GM12878 (cell line): ENCODE data around the gene KLHDC8A. TPM values are rescaled to one million over a fixed set of nuclear protein-coding genes. Genes with fewer than 3 reads are reported as not detected.

Experiments used
- ATAC-seq: fragments of 200-7000 bp; cut with Tn5 transposase; 3 replicates; pipeline ENCODE4 v1.9.1; 2020; ENCODE audit warnings: mild to moderate bottlenecking, moderate library complexity
- BruUV-seq: library from RNA; stranded (reverse); fragments of 400-500 nt; replicated peaks from 2 replicates; lab custom pipeline; 2021; lab: Mats Ljungman, UMichigan
- CTCF ChIA-PET: fragments of 300-600 bp; sonication (Branson Sonifier 250); formaldehyde crosslinking; extraction: SDS; loops from one replicate; lab custom pipeline; 2021; ENCODE audit warnings: inconsistent platforms; lab: Yijun Ruan, JAX
- POLR2A ChIA-PET: fragments of 350-600 bp; formaldehyde crosslinking; extraction: SDS; loops from one replicate; lab custom pipeline; 2021; ENCODE audit warnings: inconsistent platforms; lab: Charles Lee
- RAD21 ChIA-PET: fragments of 300-600 bp; sonication (Branson Sonifier 250); formaldehyde crosslinking; loops from one replicate; lab custom pipeline; 2023; ENCODE audit warnings: antibody characterized with exemption; ENCODE audit not compliant: unreplicated experiment; lab: Charles Lee
- SMC1A ChIA-PET: fragments of 300-600 bp; sonication (Branson Sonifier 250); formaldehyde crosslinking; loops from one replicate; lab custom pipeline; 2023; ENCODE audit not compliant: unreplicated experiment, uncharacterized antibody; lab: Charles Lee
- DNase-seq: peaks from one replicate; pipeline ENCODE4 v3.0.0-alpha.2; 2011; ENCODE audit warnings: low read depth, low spot score
- FAIRE-seq: peaks from 3 replicates; lab custom pipeline; 2011; peaks lifted over from hg19 to GRCh38; lab: Jason Lieb, UNC
- H2AFZ ChIP-seq: 2 replicates; pipeline ENCODE4 v1.6.0; 2011; ENCODE audit warnings: low read depth, low read length, control low read depth; ENCODE audit not compliant: control insufficient read depth
- H3K27ac ChIP-seq: 2 replicates; pipeline ENCODE4 v1.5.1; 2011; ENCODE audit warnings: control low read depth; ENCODE audit not compliant: control insufficient read depth, insufficient read depth
- H3K27me3 ChIP-seq, 2 experiments: replicated peaks in 1 of 2; 2 replicates each; pipeline versions ENCODE4 v1.6.0 to v1.6.1; 2011; ENCODE audit warnings: low read length in 1 of 2; ENCODE audit not compliant: control insufficient read depth in 2 of 2, insufficient read depth in 2 of 2
- H3K36me3 ChIP-seq, 2 experiments: 2 replicates each; pipeline ENCODE4 v1.5.1; 2011; ENCODE audit warnings: low read length in 1 of 2; ENCODE audit not compliant: control insufficient read depth in 2 of 2, insufficient read depth in 2 of 2
- H3K4me1 ChIP-seq: 2 replicates; pipeline ENCODE4 v1.6.1; 2011; ENCODE audit warnings: mild to moderate bottlenecking, low read length, moderate library complexity, mixed read lengths; ENCODE audit not compliant: control insufficient read depth, insufficient read depth
- H3K4me2 ChIP-seq: 2 replicates; pipeline ENCODE4 v1.6.0; 2011; ENCODE audit warnings: control low read depth; ENCODE audit not compliant: control insufficient read depth, insufficient read depth
- H3K4me3 ChIP-seq: fragments of 200-600 bp; sonication (generic); 2 replicates; pipeline ENCODE4 v1.5.1; 2016
- H3K79me2 ChIP-seq: 2 replicates; pipeline ENCODE4 v1.6.0; 2011; ENCODE audit warnings: low read length; ENCODE audit not compliant: control insufficient read depth, insufficient read depth
- H3K9ac ChIP-seq: 2 replicates; pipeline ENCODE4 v1.8.0; 2011; ENCODE audit warnings: low read length, control low read depth, mixed read lengths; ENCODE audit not compliant: control insufficient read depth, insufficient read depth
- H3K9me3 ChIP-seq: replicated peaks from 3 replicates; pipeline ENCODE4 v1.5.1; 2011; ENCODE audit warnings: mild to moderate bottlenecking, low read length; ENCODE audit not compliant: control insufficient read depth, insufficient read depth
- H4K20me1 ChIP-seq: 2 replicates; pipeline ENCODE4 v1.6.0; 2011; ENCODE audit not compliant: control insufficient read depth, insufficient read depth
- CREB1 ChIP-seq: IDR thresholded peaks from 2 replicates; pipeline ENCODE4 v1.6.1; 2012; ENCODE audit warnings: low read depth, mild to moderate bottlenecking, inconsistent platforms
- IKZF2 ChIP-seq, 2 experiments: fragments of 450-650 bp; IDR thresholded peaks; 2 replicates each; pipeline ENCODE4 v1.6.1; 2017; ENCODE audit warnings: mild to moderate bottlenecking in 2 of 2, moderate library complexity in 2 of 2
- NFYA ChIP-seq: IDR thresholded peaks from 2 replicates; pipeline ENCODE4 v1.6.1; 2011; ENCODE audit warnings: low read depth, mild to moderate bottlenecking, low read length, improper control_type of control experiment, borderline replicate concordance
- NR2C2 ChIP-seq: IDR thresholded peaks from 2 replicates; pipeline ENCODE4 v1.6.1; 2011; ENCODE audit warnings: borderline replicate concordance, low read depth; ENCODE audit not compliant: control insufficient read depth, insufficient read length
- POLR2AphosphoS5 ChIP-seq: IDR thresholded peaks from 2 replicates; pipeline ENCODE4 v1.6.1; 2011; ENCODE audit warnings: mild to moderate bottlenecking, low read length, inconsistent platforms
- RFX5 ChIP-seq: IDR thresholded peaks from 2 replicates; pipeline ENCODE4 v1.6.1; 2011; ENCODE audit warnings: low read depth, low read length, improper control_type of control experiment
- SKIL ChIP-seq: fragments of 450-650 bp; IDR thresholded peaks from 2 replicates; pipeline ENCODE4 v1.6.1; 2017; ENCODE audit warnings: mild to moderate bottlenecking, low read depth, inconsistent platforms; ENCODE audit not compliant: poor library complexity, severe bottlenecking
- ZNF592 ChIP-seq: fragments of 450-650 bp; IDR thresholded peaks from 2 replicates; pipeline ENCODE4 v1.6.1; 2017; ENCODE audit warnings: mild to moderate bottlenecking, moderate library complexity
- WGBS: methylation state at CpG from one replicate; pipeline ENCODE4 v1.1.6; 2016; ENCODE audit warnings: low lambda C conversion rate; ENCODE audit not compliant: insufficient replicate concordance, insufficient coverage; ENCODE audit errors: missing lambda C conversion rate; 5-methylcytosine and 5-hydroxymethylcytosine counted together
- in situ Hi-C: fragments of 300-500 bp; cut with MboI; formaldehyde crosslinking; loops from 9 replicates; pipeline ENCODE4 v1.14.3; 2018; ENCODE audit warnings: mixed read lengths
- intact Hi-C: fragments of 100-400 bp; cut with micrococcal nuclease; formaldehyde crosslinking; loops from one replicate; pipeline ENCODE4 v1.14.2; 2022; ENCODE audit not compliant: unreplicated experiment
- polyA plus RNA-seq, 11 experiments: library from polyadenylated mRNA; depleted of rRNA in 4 of 11; unstranded in 6 of 11; stranded (reverse) in 5 of 11; fragments of >200 nt; fragmentation: Nextera tagmentation in 4 of 11; fragmentation: Illumina TruSeq in 1 of 11; extraction: Ambion mirVana in 4 of 11; extraction: Trizol in 1 of 11; gene quantifications; 1 replicate in 1 of 11; 2 replicates in 10 of 11; pipeline versions ENCODE4 v1.2.1 to v1.2.3, GENCODE V29; 2011 to 2016; ENCODE audit warnings: inconsistent platforms in 2 of 11, missing spikeins in 2 of 11, low read depth in 1 of 11
- total RNA-seq, 4 experiments: library from RNA; depleted of rRNA in 3 of 4; stranded (reverse); fragments of >200 nt in 3 of 4; fragmentation: Illumina TruSeq in 1 of 4; extraction: Trizol in 1 of 4; gene quantifications; 2 replicates each; pipeline versions ENCODE4 v1.2.1 to v1.2.3, GENCODE V29; 2013 to 2021
- TF ChIP-seq, protein P1 (sequence below): fragments of 450-650 bp; IDR thresholded peaks from 2 replicates; pipeline ENCODE4 v1.6.1; 2018; ENCODE audit warnings: borderline replicate concordance, mild to moderate bottlenecking; ENCODE audit not compliant: partially characterized antibody

KLHDC8A gene
- total and polyA plus RNA-seq, 10 of the 15 experiments (the other 5 are each of a cell fraction or from before 2014, with no cell fraction given), result not detected

DNA sequence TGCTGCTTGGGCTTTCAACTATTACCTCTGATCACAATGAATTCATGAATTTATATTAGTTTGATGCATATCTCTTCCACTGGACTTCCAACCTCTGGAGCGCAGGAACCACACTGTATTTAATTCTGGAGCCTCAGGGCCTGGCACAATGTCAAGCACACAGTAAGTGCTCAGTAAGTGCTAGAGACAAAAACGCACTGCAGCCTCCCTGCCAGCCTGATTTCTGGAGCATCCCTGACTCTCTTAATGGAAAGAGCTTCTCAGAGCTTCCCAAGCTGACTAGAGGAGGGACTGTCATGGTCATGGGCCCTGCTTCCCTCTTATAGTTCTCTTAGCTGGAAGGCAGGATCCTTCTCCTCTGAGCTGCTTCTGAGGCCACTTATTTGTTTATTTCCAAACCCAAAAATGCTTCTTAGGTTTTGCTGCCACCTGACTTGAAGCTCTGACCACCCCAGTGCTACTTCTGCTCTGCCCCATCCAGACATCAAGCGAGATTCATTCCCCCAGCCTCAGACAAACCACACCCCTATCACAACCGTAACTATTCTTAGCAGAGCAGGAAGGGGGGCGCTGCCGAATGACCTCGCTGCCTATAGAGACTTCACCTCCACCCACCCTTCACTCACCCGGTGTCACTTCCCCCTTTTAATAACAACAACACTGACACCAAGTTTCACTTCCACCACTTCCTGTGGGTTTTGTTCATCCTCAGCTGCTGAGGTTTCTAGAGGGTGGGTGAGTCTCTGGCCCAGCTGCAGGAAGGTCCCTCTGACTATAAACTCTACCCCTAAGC is 68.8 kb downstream of the KLHDC8A start (continued):
- no peak for TF ChIP-seq NFYA
- peak; percentile 100 for TF ChIP-seq SKIL

GRCh38 chr1:205287076-205287475 is 69.6 kb downstream of the KLHDC8A start:
- in situ Hi-C loops, result no loop called here
- ATAC-seq, result no peak
- no TSS peak for BruUV-seq
- no peak for TF ChIP-seq CREB1
- TF ChIP-seq, protein P1, sequence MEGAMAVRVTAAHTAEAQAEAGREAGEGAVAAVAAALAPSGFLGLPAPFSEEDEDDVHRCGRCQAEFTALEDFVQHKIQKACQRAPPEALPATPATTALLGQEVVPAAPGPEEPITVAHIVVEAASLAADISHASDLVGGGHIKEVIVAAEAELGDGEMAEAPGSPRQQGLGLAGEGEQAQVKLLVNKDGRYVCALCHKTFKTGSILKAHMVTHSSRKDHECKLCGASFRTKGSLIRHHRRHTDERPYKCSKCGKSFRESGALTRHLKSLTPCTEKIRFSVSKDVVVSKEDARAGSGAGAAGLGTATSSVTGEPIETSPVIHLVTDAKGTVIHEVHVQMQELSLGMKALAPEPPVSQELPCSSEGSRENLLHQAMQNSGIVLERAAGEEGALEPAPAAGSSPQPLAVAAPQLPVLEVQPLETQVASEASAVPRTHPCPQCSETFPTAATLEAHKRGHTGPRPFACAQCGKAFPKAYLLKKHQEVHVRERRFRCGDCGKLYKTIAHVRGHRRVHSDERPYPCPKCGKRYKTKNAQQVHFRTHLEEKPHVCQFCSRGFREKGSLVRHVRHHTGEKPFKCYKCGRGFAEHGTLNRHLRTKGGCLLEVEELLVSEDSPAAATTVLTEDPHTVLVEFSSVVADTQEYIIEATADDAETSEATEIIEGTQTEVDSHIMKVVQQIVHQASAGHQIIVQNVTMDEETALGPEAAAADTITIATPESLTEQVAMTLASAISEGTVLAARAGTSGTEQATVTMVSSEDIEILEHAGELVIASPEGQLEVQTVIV, result no peak
- no peak for TF ChIP-seq ZNF592
- no peak for TF ChIP-seq IKZF2 (IDR thresholded peaks at IDR 0.05)
- no peak for TF ChIP-seq POLR2AphosphoS5
- TF ChIP-seq NR2C2, result no peak
- TF ChIP-seq RFX5, result no peak

More at GRCh38 chr1:205287076-205287475, 69.6 kb downstream of the KLHDC8A start:
- H3K79me2 ChIP-seq, result no peaks in the 10 kb centered on the region
- no peaks in the 10 kb centered on the region for H3K36me3 ChIP-seq
- no peaks in the 10 kb centered on the region for H3K9me3 ChIP-seq
- H3K27ac ChIP-seq, result peak overlapping the region; percentile 38; the same call in 1 of the 2 replicates
- H4K20me1 ChIP-seq, result no peaks in the 10 kb centered on the region; the same call in 1 of the 2 replicates
- RAD21 ChIA-PET, result interaction anchor here (0.7 to 9.4 kb wide), 13 partner anchors 8 to 305 kb away, joined by 3 to 527 read pairs (median 7); partner anchors contain the start of genes NUAK2 and TMCC2
- H3K4me1 ChIP-seq, result peaks cover 53% of the 10 kb centered on the region
- H3K27me3 ChIP-seq, result no peaks in the 10 kb centered on the region; a peak in 2 of 4 replicates
- no peak overlapping the region for H3K9ac ChIP-seq
- FAIRE-seq (no peak), DNase-seq (no peak)
- no peak overlapping the region for H3K4me3 ChIP-seq
- SMC1A ChIA-PET, result interaction anchor here (1.5 to 25.9 kb wide), 6 partner anchors 13 to 57 kb away, joined by 3 to 1445 read pairs (median 8); partner anchors contain the start of gene NUAK2
- intact Hi-C loops, result loop anchor here (5.0 to 10.0 kb wide), 2 partner anchors 348 to 770 kb away; partner anchors contain the start of gene ELK4
- POLR2A ChIA-PET, result interaction anchor here (6.2 to 9.0 kb wide), 4 partner anchors 12 to 36 kb away, joined by 56 to 151 read pairs (median 98); partner anchors contain the start of gene NUAK2
- CTCF ChIA-PET, result interaction anchor here (4.1 to 59.5 kb wide), 3 partner anchors 17 to 58 kb away, joined by 19 to 2333 read pairs (median 2333); partner anchors contain the start of genes NUAK2 and TMCC2
- WGBS, result 87% methylated on average over 3 of the region's 3 CpGs
- H3K4me2 ChIP-seq, result peak overlapping the region; percentile 71; the same call in 1 of the 2 replicates
- no peak overlapping the region for H2AFZ ChIP-seq
